PFSK-1 (cell line): ENCODE data around the gene LAIR1.

Source experiments
- POLR2AphosphoS5 ChIP-seq: IDR thresholded peaks from 2 replicates; pipeline ENCODE4 v1.6.1; 2012; ENCODE audit warnings: low read depth, mild to moderate bottlenecking, control low read depth, low read length, moderate library complexity
- SIN3A ChIP-seq: IDR thresholded peaks from 2 replicates; pipeline ENCODE4 v1.6.1; 2012; ENCODE audit warnings: mild to moderate bottlenecking, low read length, moderate library complexity, borderline replicate concordance; ENCODE audit not compliant: insufficient read depth

- TF ChIP-seq SIN3A (no peak), POLR2AphosphoS5 (no peak)
Observed at GRCh38 chr19:54403054-54403453, 38.3 kb upstream of the LAIR1 start.
